Astrocyte (in vitro differentiated cells and primary cell): Measurements from ENCODE around the gene RPH3AL.

Source experiments
- CTCF ChIP-seq: IDR thresholded peaks from 2 replicates; pipeline ENCODE4 v1.5.1; 2011; ENCODE audit warnings: low read depth, mild to moderate bottlenecking, inconsistent platforms, low read length, moderate library complexity; ENCODE audit not compliant: insufficient read depth
- EZH2 ChIP-seq: IDR thresholded peaks from 2 replicates; pipeline ENCODE4 v1.6.1; 2012; ENCODE audit warnings: mild to moderate bottlenecking, low read length, inconsistent platforms; ENCODE audit not compliant: insufficient read depth

DNA sequence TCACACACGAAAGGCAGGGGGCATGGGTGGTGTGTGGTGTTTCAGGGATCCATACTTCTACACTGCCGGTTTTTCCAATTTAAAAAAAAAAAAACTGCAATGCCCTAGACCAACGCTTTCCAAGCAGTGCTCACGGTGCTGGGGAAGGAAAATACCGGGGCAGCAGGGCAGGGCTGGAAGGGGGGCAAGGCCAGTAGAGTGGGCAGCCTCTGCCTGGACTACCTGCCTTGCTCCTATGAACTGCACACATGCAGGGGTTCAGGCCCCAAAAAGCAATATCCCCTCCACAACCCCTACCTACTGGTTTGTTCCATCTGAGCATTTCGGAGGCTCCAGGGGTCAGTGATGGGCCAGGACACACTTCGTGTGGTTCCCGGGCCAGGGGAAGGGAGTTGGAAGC lies 29.4 kb downstream of the RPH3AL start:
- TF ChIP-seq CTCF (no peak), EZH2 (no peak)
